SK-N-SH treated with all-trans-retinoic acid at 6 μM for 48 hours (cell line): Measurements from ENCODE around the gene MARF1.

Experiments used
- RARB ChIP-seq: fragments of 250-450 bp; sonication (Bioruptor Pico); IDR thresholded peaks from 2 replicates; pipeline ENCODE4 v1.8.0; 2021; ENCODE audit warnings: mild to moderate bottlenecking, moderate library complexity
- SNAI2 ChIP-seq: fragments of 250-450 bp; sonication (Bioruptor Pico); IDR thresholded peaks from 2 replicates; pipeline ENCODE4 v1.5.0; 2020; ENCODE audit warnings: mild to moderate bottlenecking, moderate library complexity
- TOX ChIP-seq: fragments of 250-450 bp; sonication (Bioruptor Pico); IDR thresholded peaks from 2 replicates; pipeline ENCODE4 v1.8.0; 2021; ENCODE audit warnings: mild to moderate bottlenecking, moderate library complexity, borderline replicate concordance

DNA sequence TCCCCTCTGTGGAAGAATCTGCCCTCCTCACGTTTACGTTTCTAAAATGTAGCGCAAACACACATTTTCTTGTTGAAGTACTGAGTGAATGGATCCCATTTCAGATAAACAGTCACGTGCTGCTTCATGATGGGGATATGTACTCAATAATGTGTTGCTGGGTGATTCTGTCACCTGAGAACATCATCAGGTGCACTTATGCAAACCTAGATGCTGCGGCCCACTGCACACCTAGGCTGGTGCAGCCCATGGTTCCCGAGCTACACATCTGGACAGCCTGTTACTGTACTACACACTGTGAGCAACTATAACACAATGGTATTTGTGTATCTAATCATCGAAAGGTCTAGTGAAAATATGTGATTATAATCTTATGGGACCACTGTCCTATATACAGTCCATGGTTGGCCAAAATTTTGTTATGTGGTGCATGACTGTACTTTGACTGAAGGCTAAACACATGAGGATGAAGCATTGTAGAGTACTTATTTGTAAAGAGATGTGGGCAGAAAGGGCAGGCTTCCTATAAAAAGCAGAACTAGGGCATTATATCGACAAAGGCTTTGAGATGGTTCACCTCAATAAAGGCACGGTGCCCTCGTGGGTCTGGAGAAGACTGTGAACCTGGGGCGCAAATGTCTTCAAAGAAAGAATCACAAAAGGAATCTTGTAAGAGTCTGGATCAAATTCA is 26.3 kb downstream of the MARF1 start:
- TF ChIP-seq TOX (no peak), SNAI2 (CRISPR knock-in tag) (no peak), RARB (CRISPR knock-in tag) (no peak)
